HAP-1 (cell line): ENCODE results near the gene PHLDA1.
A peak's percentile ranks its signal among the peaks of the same experiment; 100 is the strongest.

Experiments
- DNase-seq, 2 experiments: peaks; one replicate each; pipeline ENCODE4 v3.0.0-alpha.2; 2016 to 2020; ENCODE audit warnings: low spot score in 2 of 2
- H3K27me3 ChIP-seq: fragments of 250-450 bp; sonication (Bioruptor Pico); 2 replicates; pipeline ENCODE4 v1.5.1; 2020; ENCODE audit warnings: low read depth, mild to moderate bottlenecking, moderate library complexity
- H3K36me3 ChIP-seq: fragments of 250-450 bp; sonication (Bioruptor Pico); replicated peaks from 2 replicates; pipeline ENCODE4 v1.5.1; 2020; ENCODE audit warnings: mild to moderate bottlenecking
- H3K4me1 ChIP-seq: fragments of 250-450 bp; sonication (Bioruptor Pico); 2 replicates; pipeline ENCODE4 v1.5.1; 2020; ENCODE audit warnings: mild to moderate bottlenecking
- H3K4me3 ChIP-seq: fragments of 250-450 bp; sonication (Bioruptor Pico); 2 replicates; pipeline ENCODE4 v1.5.1; 2020; ENCODE audit warnings: mild to moderate bottlenecking, moderate library complexity
- H3K9me3 ChIP-seq: fragments of 250-450 bp; sonication (Bioruptor Pico); 2 replicates; pipeline ENCODE4 v1.5.1; 2020; ENCODE audit warnings: mild to moderate bottlenecking, moderate library complexity
- in situ Hi-C: fragments of 300-500 bp; cut with MboI; formaldehyde crosslinking; loops from 3 replicates; pipeline ENCODE4 v1.14.3; 2020; ENCODE audit warnings: low sequenced_read_pairs, inconsistent platforms, mixed read lengths

The PHLDA1 gene

DNA sequence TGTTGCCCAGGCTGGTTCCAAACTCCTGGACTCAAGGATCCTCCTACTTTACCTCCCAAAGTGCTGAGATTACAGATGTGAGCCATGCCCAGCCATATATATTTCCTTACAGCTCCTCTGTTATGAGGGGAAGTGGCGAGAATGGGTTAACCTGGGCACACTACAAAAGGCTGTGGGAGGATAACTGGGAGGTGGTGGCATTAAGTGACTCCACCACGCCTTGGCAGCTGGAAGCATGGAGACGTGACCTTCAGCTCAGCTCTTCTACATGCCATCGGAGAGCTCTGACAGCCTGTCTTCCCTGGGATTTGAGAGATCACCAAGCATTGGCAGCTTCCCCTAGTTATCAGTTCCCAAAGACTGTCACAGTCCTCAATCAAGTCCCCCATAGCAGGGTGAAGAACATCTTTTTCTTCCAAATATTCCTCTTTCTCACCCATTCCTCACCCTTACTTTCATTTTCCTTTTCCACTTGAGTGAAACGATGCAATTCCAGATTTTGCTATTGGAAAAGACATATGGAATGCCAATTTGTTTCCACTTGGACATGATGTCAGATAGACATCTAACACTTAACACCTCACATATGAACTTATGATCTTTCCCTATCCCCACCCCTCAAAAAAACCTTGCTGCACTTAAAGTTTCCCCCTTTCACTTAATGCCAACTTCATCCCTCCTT, 48.5 kb downstream of the PHLDA1 start:
- H3K36me3 ChIP-seq, result no peaks in the 10 kb centered on the region
- H3K4me3 ChIP-seq, result no peak overlapping the region
- no peaks in the 10 kb centered on the region for H3K27me3 ChIP-seq
- H3K4me1 ChIP-seq, result no peaks in the 10 kb centered on the region; the same call in none of the 2 replicates
- no peaks in the 10 kb centered on the region for H3K9me3 ChIP-seq
- DNase-seq, result no peak
- in situ Hi-C loops, result no loop called here

- Histone ChIP-seq H3K4me1 (no peaks in the 10 kb centered on the region; the same call in none of the 2 replicates), H3K36me3 (no peaks in the 10 kb centered on the region)
Observed at GRCh38 chr12:75982169-75982564, 49.4 kb downstream of the PHLDA1 start.

GRCh38 chr12:75981247-75982168, 50.1 kb downstream of the PHLDA1 start:
- H3K4me3 ChIP-seq, result no peak overlapping the region
- no peaks in the 10 kb centered on the region for H3K9me3 ChIP-seq
- DNase-seq, result no peak
- no peaks in the 10 kb centered on the region; the same call in none of the 2 replicates for H3K4me1 ChIP-seq
- no peaks in the 10 kb centered on the region for H3K27me3 ChIP-seq
- in situ Hi-C loops, result no loop called here
- no peaks in the 10 kb centered on the region for H3K36me3 ChIP-seq

More at GRCh38 chr12:75982169-75982564, 49.4 kb downstream of the PHLDA1 start:
- in situ Hi-C loops, result no loop called here
- no peaks in the 10 kb centered on the region for H3K9me3 ChIP-seq
- H3K4me3 ChIP-seq, result no peak overlapping the region
- no peaks in the 10 kb centered on the region for H3K27me3 ChIP-seq
- no peak for DNase-seq

DNA sequence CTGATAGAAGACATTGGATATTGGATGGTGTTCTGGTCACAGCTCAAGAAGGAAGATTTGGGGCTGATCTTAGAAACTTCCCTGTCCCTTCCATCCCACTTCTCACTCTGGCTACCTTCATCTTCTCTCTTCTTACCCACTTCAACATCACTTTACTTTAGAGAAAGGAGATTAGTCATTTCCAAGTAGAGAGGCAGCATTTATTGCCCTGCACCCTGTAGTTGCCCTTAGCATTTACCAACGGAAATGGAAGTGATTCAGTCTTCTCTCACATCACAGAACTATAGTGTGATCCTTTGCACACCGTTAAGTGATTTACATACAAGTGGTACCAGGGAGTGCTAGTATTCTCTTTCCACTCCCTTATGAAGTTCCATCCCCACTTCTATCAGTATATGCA, 52.4 kb downstream of the PHLDA1 start:
- H3K9me3 ChIP-seq, result no peaks in the 10 kb centered on the region
- no peaks in the 10 kb centered on the region for H3K36me3 ChIP-seq
- H3K4me1 ChIP-seq, result peaks cover 3% of the 10 kb centered on the region
- H3K27me3 ChIP-seq, result no peaks in the 10 kb centered on the region
- no peak for DNase-seq
- in situ Hi-C loops, result no loop called here
- no peak overlapping the region for H3K4me3 ChIP-seq

- no peaks in the 10 kb centered on the region for H3K9me3 ChIP-seq
- H3K27me3 ChIP-seq, result no peaks in the 10 kb centered on the region
- peaks cover 4% of the 10 kb centered on the region for H3K4me1 ChIP-seq
- DNase-seq, result no peak
- in situ Hi-C loops, result no loop called here
- H3K4me3 ChIP-seq, result no peak overlapping the region
- no peaks in the 10 kb centered on the region for H3K36me3 ChIP-seq
Observed at GRCh38 chr12:75978677-75979076, 52.9 kb downstream of the PHLDA1 start.

GRCh38 chr12:75977952-75978671, 53.5 kb downstream of the PHLDA1 start:
- Histone ChIP-seq H3K4me3 (no peak overlapping the region), H3K4me1 (peaks cover 4% of the 10 kb centered on the region), H3K27me3 (no peaks in the 10 kb centered on the region), H3K9me3 (no peaks in the 10 kb centered on the region), H3K36me3 (no peaks in the 10 kb centered on the region)
- in situ Hi-C loops, result no loop called here
- peak in 1 of 2 experiments; percentile 32 for DNase-seq

- H3K4me1 ChIP-seq, result peaks cover 4% of the 10 kb centered on the region
- no peak overlapping the region for H3K4me3 ChIP-seq
- no peaks in the 10 kb centered on the region for H3K27me3 ChIP-seq
- no peaks in the 10 kb centered on the region for H3K36me3 ChIP-seq
- H3K9me3 ChIP-seq, result no peaks in the 10 kb centered on the region
- in situ Hi-C loops, result no loop called here
- DNase-seq, result no peak
Observed at GRCh38 chr12:75977590-75977951, 54.0 kb downstream of the PHLDA1 start.

DNA sequence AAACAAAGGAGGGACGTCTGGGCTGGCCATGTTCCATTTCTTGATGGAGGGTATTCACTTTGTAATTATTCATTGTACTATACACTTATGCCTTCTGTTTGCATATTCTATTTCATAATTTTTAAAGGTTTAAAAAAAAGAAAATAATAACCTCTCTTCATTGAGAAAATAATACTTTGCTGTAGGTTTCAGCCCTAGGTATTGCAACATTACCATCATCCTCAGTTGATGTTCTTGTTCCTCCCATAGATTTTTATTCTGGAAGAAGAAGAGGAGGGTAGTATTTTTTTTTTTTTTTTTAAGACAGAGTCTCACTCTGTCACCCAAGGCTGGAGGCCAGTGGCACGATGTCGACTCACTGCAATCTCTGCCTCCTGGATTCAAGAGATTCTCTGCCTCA, 54.7 kb downstream of the PHLDA1 start:
- no peak for DNase-seq
- no peak overlapping the region for H3K4me3 ChIP-seq
- no peaks in the 10 kb centered on the region for H3K27me3 ChIP-seq
- H3K4me1 ChIP-seq, result peaks cover 4% of the 10 kb centered on the region
- in situ Hi-C loops, result no loop called here
- no peaks in the 10 kb centered on the region for H3K9me3 ChIP-seq
- H3K36me3 ChIP-seq, result no peaks in the 10 kb centered on the region

GRCh38 chr12:75976113-75976512, 55.5 kb downstream of the PHLDA1 start:
- H3K4me3 ChIP-seq, result no peak overlapping the region
- peaks cover 4% of the 10 kb centered on the region for H3K4me1 ChIP-seq
- no peak for DNase-seq
- no peaks in the 10 kb centered on the region for H3K36me3 ChIP-seq
- H3K9me3 ChIP-seq, result no peaks in the 10 kb centered on the region
- H3K27me3 ChIP-seq, result no peaks in the 10 kb centered on the region
- in situ Hi-C loops, result no loop called here

GRCh38 chr12:75975702-75976101, 55.9 kb downstream of the PHLDA1 start:
- no peaks in the 10 kb centered on the region for H3K27me3 ChIP-seq
- in situ Hi-C loops, result no loop called here
- no peak overlapping the region for H3K4me3 ChIP-seq
- H3K9me3 ChIP-seq, result no peaks in the 10 kb centered on the region
- no peak for DNase-seq
- H3K4me1 ChIP-seq, result peaks cover 4% of the 10 kb centered on the region
- no peaks in the 10 kb centered on the region for H3K36me3 ChIP-seq
